ENCODE results near the gene CHADL. TPM values are rescaled to one million over a fixed set of nuclear protein-coding genes. Genes with fewer than 3 reads are reported as not detected.

The CHADL gene
- polyA plus RNA-seq, 1 donor (not counting 4 experiments of a cell fraction or from before 2014, with no cell fraction given) = 0.16 TPM

DNA sequence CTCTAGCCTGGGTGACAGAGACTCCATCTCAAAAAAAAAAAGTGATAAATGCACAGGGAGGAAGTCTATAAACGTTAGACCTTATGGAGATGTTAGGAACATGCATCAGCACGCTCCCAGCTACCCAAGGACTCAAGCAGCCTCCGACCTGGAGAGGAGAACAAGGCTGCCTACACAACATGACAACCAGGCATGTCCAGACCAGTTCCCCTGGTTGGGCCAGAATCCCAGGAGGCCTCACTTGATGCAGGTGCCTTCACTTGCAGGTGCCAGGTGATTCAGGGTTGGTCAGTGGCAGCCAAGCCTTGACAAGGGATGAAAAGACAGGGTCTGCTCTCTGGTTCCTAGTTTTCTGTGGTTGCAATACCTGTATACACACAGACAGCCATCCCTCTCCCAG lies 39.3 kb upstream of the CHADL start:
- Histone ChIP-seq H3K4me3 (ENCODE audit: control insufficient read depth in 2 of 3, extremely low read depth in 1 of 3, insufficient read depth in 2 of 3, low read depth in 1 of 3, low read length in 3 of 3) (no peak overlapping the region), H3K27me3 (ENCODE audit: control insufficient read depth, extremely low read depth, insufficient read depth, low read length) (no peaks in the 10 kb centered on the region), H3K9me3 (ENCODE audit: control insufficient read depth, low read depth, low read length) (no peaks in the 10 kb centered on the region), H3K79me2 (ENCODE audit: control insufficient read depth, insufficient read depth, low read length) (peaks cover 62% of the 10 kb centered on the region), H3K27ac (ENCODE audit: control insufficient read depth, insufficient read depth, low read length) (peak overlapping the region; percentile 37), H3K9me1 (ENCODE audit: control insufficient read depth, extremely low read depth, insufficient read depth, low read length) (peaks cover 2% of the 10 kb centered on the region), H3K4me2 (ENCODE audit: control insufficient read depth, extremely low read depth, insufficient read depth, low read depth, low read length) (peak overlapping the region; percentile 43), H3K9ac (ENCODE audit: control insufficient read depth, extremely low read depth, insufficient read depth, low read length) (peak overlapping the region; percentile 25), H3K4me1 (ENCODE audit: control insufficient read depth, extremely low read depth, insufficient read depth, low read length) (peaks cover 34% of the 10 kb centered on the region), H3K36me3 (ENCODE audit: control insufficient read depth in 2 of 2, extremely low read depth in 1 of 2, insufficient read depth in 2 of 2, low read length in 2 of 2) (peaks cover 18 to 50% of the 10 kb centered on the region in 2 experiments), H2AFZ (ENCODE audit: control insufficient read depth, low read length) (no peak overlapping the region), H4K20me1 (ENCODE audit: control insufficient read depth, extremely low read depth, insufficient read depth, low read length) (peaks cover 13% of the 10 kb centered on the region)
- TF ChIP-seq, protein P1, sequence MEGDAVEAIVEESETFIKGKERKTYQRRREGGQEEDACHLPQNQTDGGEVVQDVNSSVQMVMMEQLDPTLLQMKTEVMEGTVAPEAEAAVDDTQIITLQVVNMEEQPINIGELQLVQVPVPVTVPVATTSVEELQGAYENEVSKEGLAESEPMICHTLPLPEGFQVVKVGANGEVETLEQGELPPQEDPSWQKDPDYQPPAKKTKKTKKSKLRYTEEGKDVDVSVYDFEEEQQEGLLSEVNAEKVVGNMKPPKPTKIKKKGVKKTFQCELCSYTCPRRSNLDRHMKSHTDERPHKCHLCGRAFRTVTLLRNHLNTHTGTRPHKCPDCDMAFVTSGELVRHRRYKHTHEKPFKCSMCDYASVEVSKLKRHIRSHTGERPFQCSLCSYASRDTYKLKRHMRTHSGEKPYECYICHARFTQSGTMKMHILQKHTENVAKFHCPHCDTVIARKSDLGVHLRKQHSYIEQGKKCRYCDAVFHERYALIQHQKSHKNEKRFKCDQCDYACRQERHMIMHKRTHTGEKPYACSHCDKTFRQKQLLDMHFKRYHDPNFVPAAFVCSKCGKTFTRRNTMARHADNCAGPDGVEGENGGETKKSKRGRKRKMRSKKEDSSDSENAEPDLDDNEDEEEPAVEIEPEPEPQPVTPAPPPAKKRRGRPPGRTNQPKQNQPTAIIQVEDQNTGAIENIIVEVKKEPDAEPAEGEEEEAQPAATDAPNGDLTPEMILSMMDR (optimal IDR thresholded peaks at IDR 0.05 in 1 of 3, IDR thresholded peaks at IDR 0.05 in 1 of 3, conservative IDR thresholded peaks at IDR 0.05 in 1 of 3; ENCODE audit: extremely low read depth in 1 of 3, insufficient read depth in 2 of 3, low read length in 3 of 3) = no peak
- TF ChIP-seq EZH2 (IDR thresholded peaks at IDR 0.05; ENCODE audit: low read length) = no peak
- FAIRE-seq = peak; percentile 99
- DNase-seq (ENCODE audit: low read depth, low spot score) = peak; percentile 98
- dilution Hi-C loops (cut with MboI; ENCODE audit: extremely low pct_ligation_motif_present, low sequenced_read_pairs) = no loop called here

DNA sequence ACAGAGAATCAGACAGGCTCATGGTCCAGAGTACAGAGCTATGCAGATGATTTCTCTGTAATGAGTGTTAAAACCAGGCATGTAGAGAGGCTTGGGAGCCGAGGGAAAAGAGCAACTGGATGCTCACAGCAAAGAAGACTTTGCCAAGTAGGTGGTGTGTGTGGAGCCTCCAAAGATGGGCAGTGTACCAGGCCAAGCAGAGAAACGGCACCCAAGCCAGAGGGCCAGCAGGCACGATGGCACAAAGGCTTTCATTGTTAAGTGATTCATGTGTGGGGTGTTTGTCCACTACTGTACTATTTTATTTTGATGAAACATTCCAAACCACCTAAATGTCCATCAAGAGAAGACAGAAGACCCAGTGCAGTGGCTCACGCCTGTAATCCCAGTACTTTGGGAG lies 34.1 kb upstream of the CHADL start:
- dilution Hi-C loops (cut with MboI; ENCODE audit: extremely low pct_ligation_motif_present, low sequenced_read_pairs) = no loop called here
- peaks cover 48% of the 10 kb centered on the region for H3K79me2 ChIP-seq (ENCODE audit: control insufficient read depth, insufficient read depth, low read length)
- FAIRE-seq (no peak), DNase-seq (ENCODE audit: low read depth, low spot score) (no peak)
- H3K9me3 ChIP-seq (ENCODE audit: control insufficient read depth, low read depth, low read length) = no peaks in the 10 kb centered on the region
- H3K4me3 ChIP-seq (ENCODE audit: control insufficient read depth in 2 of 3, extremely low read depth in 1 of 3, insufficient read depth in 2 of 3, low read depth in 1 of 3, low read length in 3 of 3) = no peak overlapping the region
- no peak overlapping the region for H3K27ac ChIP-seq (ENCODE audit: control insufficient read depth, insufficient read depth, low read length)
- TF ChIP-seq, protein P1 (optimal IDR thresholded peaks at IDR 0.05 in 1 of 3, IDR thresholded peaks at IDR 0.05 in 1 of 3, conservative IDR thresholded peaks at IDR 0.05 in 1 of 3; ENCODE audit: extremely low read depth in 1 of 3, insufficient read depth in 2 of 3, low read length in 3 of 3) = no peak
- TF ChIP-seq EZH2 (IDR thresholded peaks at IDR 0.05; ENCODE audit: low read length) = no peak
- H3K27me3 ChIP-seq (ENCODE audit: control insufficient read depth, extremely low read depth, insufficient read depth, low read length) = no peaks in the 10 kb centered on the region
- peaks cover 43% of the 10 kb centered on the region for H3K4me1 ChIP-seq (ENCODE audit: control insufficient read depth, extremely low read depth, insufficient read depth, low read length)
- H3K9me1 ChIP-seq (ENCODE audit: control insufficient read depth, extremely low read depth, insufficient read depth, low read length) = no peaks in the 10 kb centered on the region
- H3K36me3 ChIP-seq (ENCODE audit: control insufficient read depth in 2 of 2, extremely low read depth in 1 of 2, insufficient read depth in 2 of 2, low read length in 2 of 2) = peaks cover 33 to 48% of the 10 kb centered on the region in 2 experiments
- peaks cover 2% of the 10 kb centered on the region for H4K20me1 ChIP-seq (ENCODE audit: control insufficient read depth, extremely low read depth, insufficient read depth, low read length)
- H3K9ac ChIP-seq (ENCODE audit: control insufficient read depth, extremely low read depth, insufficient read depth, low read length) = no peak overlapping the region
- H3K4me2 ChIP-seq (ENCODE audit: control insufficient read depth, extremely low read depth, insufficient read depth, low read depth, low read length) = no peak overlapping the region
- no peak overlapping the region for H2AFZ ChIP-seq (ENCODE audit: control insufficient read depth, low read length)
